Upper lobe of left lung (tissue), 6 donors: ENCODE data around the gene MIAT. TPM values are rescaled to one million over a fixed set of nuclear protein-coding genes. Genes with fewer than 3 reads are reported as not detected.

Experiments
- ATAC-seq, 2 donors: fragments of 200-7000 bp; cut with Tn5 transposase; one replicate each; pipeline ENCODE4 v1.9.1; 2022; ENCODE audit warnings: mild to moderate bottlenecking in 2 of 2, moderate library complexity in 2 of 2; ENCODE audit not compliant: low FRiP score in 2 of 2
- DNase-seq, 2 donors: peaks; one replicate each; pipeline ENCODE4 v3.0.0-alpha.2; 2019 to 2020
- H3K27ac ChIP-seq, 4 donors: fragments of 200-600 bp; sonication (generic); one replicate each; pipeline ENCODE4 v1.5.1; 2016 to 2019
- H3K27me3 ChIP-seq, 4 donors: fragments of 200-600 bp; sonication (generic); one replicate each; pipeline ENCODE4 v1.5.1; 2017 to 2019
- H3K36me3 ChIP-seq, 4 donors: fragments of 200-600 bp; sonication (generic); one replicate each; pipeline ENCODE4 v1.5.1; 2016 to 2019
- H3K4me1 ChIP-seq, 4 donors: fragments of 200-600 bp; sonication (generic); one replicate each; pipeline ENCODE4 v1.5.1; 2018 to 2019
- H3K4me3 ChIP-seq, 4 donors: fragments of 200-600 bp; sonication (generic); one replicate each; pipeline ENCODE4 v1.5.1; 2017 to 2019; ENCODE audit warnings: mild to moderate bottlenecking in 2 of 4, moderate library complexity in 1 of 4
- H3K9me3 ChIP-seq, 4 donors: fragments of 200-600 bp; sonication (generic); one replicate each; pipeline ENCODE4 v1.5.1; 2018 to 2019
- EP300 ChIP-seq, 4 donors: sonication (generic); formaldehyde crosslinking; IDR thresholded peaks; one replicate each; pipeline ENCODE4 v1.5.1; 2017; ENCODE audit warnings: antibody characterized with exemption in 4 of 4, control low read depth in 2 of 4
- POLR2A ChIP-seq, 4 donors: fragments of 450-650 bp; IDR thresholded peaks; one replicate each; pipeline ENCODE4 v1.5.1; 2016 to 2017; ENCODE audit warnings: antibody characterized with exemption in 4 of 4, mild to moderate bottlenecking in 2 of 4
- POLR2AphosphoS5 ChIP-seq, 2 donors: sonication (generic); formaldehyde crosslinking; IDR thresholded peaks; one replicate each; pipeline ENCODE4 v1.5.1; 2017; ENCODE audit warnings: antibody characterized with exemption in 2 of 2
- WGBS, 2 donors: methylation state at CpG; one replicate each; pipeline ENCODE4 v1.1.5; 2017 to 2018; 5-methylcytosine and 5-hydroxymethylcytosine counted together
- total RNA-seq, 6 donors: library from RNA; depleted of rRNA in 4 of 6; stranded (reverse); fragments of >200 nt in 4 of 6; gene quantifications; one replicate each; pipeline versions ENCODE4 v1.1.0 to v1.2.1, GENCODE V29; 2016 to 2021
- TF ChIP-seq, protein P1 (sequence below), 6 experiments: fragments of 450-650 bp in 4 of 6; fragments of 200-600 bp in 2 of 6; sonication (generic) in 2 of 6; IDR thresholded peaks; one replicate each; pipeline ENCODE4 v1.5.1; 2016 to 2019; ENCODE audit warnings: antibody characterized with exemption in 6 of 6
- donor health status: DM: no; HTN: no; CAD: no; lungs with moderate emphysema.
- donor health status: DM: no; HTN: yes; CAD: no; lungs with severe emphysema.

The MIAT gene
- total RNA-seq, 6 donors from 2014 or later = 3.0 to 24.1 (median 6.1) TPM

DNA sequence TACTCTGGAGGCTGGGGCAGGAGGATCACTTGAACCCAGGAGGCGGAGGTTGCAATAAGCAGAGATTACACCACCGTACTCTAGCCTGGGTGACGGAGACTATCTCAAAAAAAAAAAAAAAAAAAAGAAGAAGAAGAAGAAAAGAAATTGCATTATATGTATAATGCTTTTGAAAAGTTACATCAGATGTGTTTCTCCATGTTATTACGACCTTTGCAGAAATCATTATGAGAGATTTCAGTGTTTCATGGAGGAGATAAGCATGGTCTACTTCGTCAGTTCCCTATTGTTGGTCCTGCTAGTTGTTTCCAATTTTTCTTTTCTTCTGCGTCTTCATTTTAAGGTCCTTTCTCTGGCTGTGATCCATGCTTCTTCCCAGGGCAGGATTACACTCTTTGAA, 3.0 kb downstream of the MIAT start:
- peaks cover 3 to 17% (median 9%) of the 10 kb centered on the region in 4 donors for H3K27me3 ChIP-seq
- no peak overlapping the region for H3K27ac ChIP-seq
- no peak for ATAC-seq
- H3K4me1 ChIP-seq = peaks cover 26 to 29% (median 26%) of the 10 kb centered on the region in 4 donors
- no peak overlapping the region for H3K4me3 ChIP-seq
- WGBS, 2 donors = 77 to 80% methylated on average over 5 to 6 of the region's 6 CpGs
- no peaks in the 10 kb centered on the region for H3K9me3 ChIP-seq
- no peak for TF ChIP-seq EP300 (IDR thresholded peaks at IDR 0.05)
- TF ChIP-seq, protein P1, sequence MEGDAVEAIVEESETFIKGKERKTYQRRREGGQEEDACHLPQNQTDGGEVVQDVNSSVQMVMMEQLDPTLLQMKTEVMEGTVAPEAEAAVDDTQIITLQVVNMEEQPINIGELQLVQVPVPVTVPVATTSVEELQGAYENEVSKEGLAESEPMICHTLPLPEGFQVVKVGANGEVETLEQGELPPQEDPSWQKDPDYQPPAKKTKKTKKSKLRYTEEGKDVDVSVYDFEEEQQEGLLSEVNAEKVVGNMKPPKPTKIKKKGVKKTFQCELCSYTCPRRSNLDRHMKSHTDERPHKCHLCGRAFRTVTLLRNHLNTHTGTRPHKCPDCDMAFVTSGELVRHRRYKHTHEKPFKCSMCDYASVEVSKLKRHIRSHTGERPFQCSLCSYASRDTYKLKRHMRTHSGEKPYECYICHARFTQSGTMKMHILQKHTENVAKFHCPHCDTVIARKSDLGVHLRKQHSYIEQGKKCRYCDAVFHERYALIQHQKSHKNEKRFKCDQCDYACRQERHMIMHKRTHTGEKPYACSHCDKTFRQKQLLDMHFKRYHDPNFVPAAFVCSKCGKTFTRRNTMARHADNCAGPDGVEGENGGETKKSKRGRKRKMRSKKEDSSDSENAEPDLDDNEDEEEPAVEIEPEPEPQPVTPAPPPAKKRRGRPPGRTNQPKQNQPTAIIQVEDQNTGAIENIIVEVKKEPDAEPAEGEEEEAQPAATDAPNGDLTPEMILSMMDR (IDR thresholded peaks at IDR 0.05) = no peak
- no peak for TF ChIP-seq POLR2A (IDR thresholded peaks at IDR 0.05)
- no peaks in the 10 kb centered on the region for H3K36me3 ChIP-seq
- DNase-seq = no peak

DNA sequence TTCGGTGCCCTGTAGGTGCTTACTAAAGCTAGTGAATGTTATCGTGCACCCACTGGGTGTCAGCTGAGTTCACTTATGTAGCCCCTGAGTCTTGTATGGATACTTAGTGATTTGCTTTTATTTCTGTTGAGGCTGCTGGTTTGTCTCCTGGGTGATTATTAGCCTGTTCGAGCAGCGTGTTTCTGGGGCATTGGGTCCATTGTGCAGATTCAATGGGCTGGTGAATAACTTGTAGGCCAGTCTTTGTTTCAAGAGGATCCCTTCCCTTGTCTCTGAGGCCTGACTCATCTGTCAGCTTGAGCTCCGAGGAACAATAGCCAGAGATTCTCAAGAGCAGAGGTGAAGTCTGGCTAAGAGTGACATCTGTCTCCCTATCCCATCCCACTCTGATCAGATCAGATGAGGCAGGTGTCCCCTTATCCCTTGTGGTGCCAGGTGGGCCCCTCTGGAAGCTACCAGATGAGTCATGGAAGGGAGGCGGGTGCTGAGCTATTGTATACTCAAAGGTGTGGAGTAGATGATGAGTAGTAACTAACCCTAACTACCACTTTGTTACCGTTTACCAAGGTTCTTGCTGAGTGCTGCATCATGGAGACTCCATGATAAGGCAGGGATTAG, 3.7 kb downstream of the MIAT start:
- DNase-seq (no peak), ATAC-seq (no peak)
- no peaks in the 10 kb centered on the region for H3K9me3 ChIP-seq
- peaks cover 3 to 17% (median 9%) of the 10 kb centered on the region in 4 donors for H3K27me3 ChIP-seq
- H3K4me3 ChIP-seq = no peak overlapping the region
- 78 to 83% methylated on average over 6 to 7 of the region's 7 CpGs for WGBS, 2 donors
- H3K4me1 ChIP-seq = peaks cover 26 to 29% (median 27%) of the 10 kb centered on the region in 4 donors
- H3K36me3 ChIP-seq = no peaks in the 10 kb centered on the region
- H3K27ac ChIP-seq = no peak overlapping the region
- TF ChIP-seq POLR2AphosphoS5 (IDR thresholded peaks at IDR 0.05) (no peak), EP300 (IDR thresholded peaks at IDR 0.05) (no peak), POLR2A (IDR thresholded peaks at IDR 0.05) (no peak)
- TF ChIP-seq, protein P1 (IDR thresholded peaks at IDR 0.05) = no peak

DNA sequence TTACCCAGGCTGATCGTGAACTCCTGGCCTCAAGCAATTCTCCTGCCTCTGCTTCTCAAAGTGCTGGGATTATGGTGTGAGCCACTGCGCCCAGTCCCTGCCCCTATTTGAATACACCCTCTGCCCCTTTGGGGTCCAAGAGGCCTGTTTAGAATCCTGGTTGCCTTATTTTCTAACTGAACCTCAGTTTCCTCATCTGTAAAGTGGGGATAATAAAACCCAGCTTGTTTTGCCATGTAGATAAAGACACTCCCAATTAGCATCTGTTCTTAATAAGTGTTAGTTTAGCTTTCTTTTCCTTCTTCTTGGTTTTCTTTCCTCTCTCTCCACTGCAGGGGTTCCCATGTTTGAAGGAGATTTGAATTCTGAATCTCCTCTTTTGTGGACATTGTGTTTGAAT, 4.8 kb downstream of the MIAT start:
- Histone ChIP-seq H3K36me3 (no peaks in the 10 kb centered on the region), H3K27ac (no peak overlapping the region), H3K9me3 (no peaks in the 10 kb centered on the region), H3K4me1 (peaks cover 20 to 23% (median 22%) of the 10 kb centered on the region in 4 donors), H3K27me3 (peaks cover 3 to 14% (median 7%) of the 10 kb centered on the region in 4 donors), H3K4me3 (no peak overlapping the region)
- DNase-seq = no peak
- 91 to 95% methylated on average over 2 of the region's 2 CpGs for WGBS, 2 donors
- TF ChIP-seq POLR2A (IDR thresholded peaks at IDR 0.05) (no peak), POLR2AphosphoS5 (IDR thresholded peaks at IDR 0.05) (no peak), EP300 (IDR thresholded peaks at IDR 0.05) (no peak)
- TF ChIP-seq, protein P1 (IDR thresholded peaks at IDR 0.05) = no peak
- no peak for ATAC-seq

DNA sequence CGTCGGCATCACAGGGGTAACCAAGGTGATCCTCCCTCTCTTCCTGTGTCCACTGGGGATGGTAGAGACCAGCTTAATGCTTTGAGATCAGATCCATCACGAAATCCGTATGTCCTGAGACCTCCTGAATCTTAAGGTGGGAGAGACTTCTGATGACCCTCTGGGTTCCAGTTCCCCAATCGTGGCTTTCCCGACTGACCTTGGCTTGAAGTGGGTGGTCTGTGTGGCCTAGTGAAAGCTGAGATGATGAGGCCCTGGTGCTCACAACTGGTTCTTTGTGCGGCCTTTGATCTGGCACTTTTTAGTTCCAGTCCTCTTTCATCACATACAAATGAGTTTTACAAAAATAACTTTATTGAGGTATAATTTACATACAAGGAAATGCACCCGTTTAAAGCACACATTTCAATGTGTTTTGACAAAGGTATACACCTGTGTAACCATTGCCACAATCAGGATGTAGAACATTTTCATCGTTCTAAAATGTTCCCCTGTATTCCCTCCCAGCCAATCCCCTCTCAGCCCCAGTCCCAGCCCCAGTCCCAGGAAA, 6.1 kb downstream of the MIAT start:
- Histone ChIP-seq H3K36me3 (no peaks in the 10 kb centered on the region), H3K9me3 (no peaks in the 10 kb centered on the region), H3K27ac (no peak overlapping the region), H3K4me1 (peaks cover 9 to 11% (median 10%) of the 10 kb centered on the region in 4 donors), H3K4me3 (no peak overlapping the region), H3K27me3 (peaks cover 0 to 3% (median 1%) of the 10 kb centered on the region in 4 donors)
- ATAC-seq = no peak
- no peak for TF ChIP-seq POLR2AphosphoS5 (IDR thresholded peaks at IDR 0.05)
- no peak for TF ChIP-seq POLR2A (IDR thresholded peaks at IDR 0.05)
- TF ChIP-seq, protein P1 (IDR thresholded peaks at IDR 0.05) = no peak
- no peak for TF ChIP-seq EP300 (IDR thresholded peaks at IDR 0.05)
- no peak for DNase-seq
- WGBS, 2 donors = 78 to 85% methylated on average over 9 of the region's 9 CpGs

DNA sequence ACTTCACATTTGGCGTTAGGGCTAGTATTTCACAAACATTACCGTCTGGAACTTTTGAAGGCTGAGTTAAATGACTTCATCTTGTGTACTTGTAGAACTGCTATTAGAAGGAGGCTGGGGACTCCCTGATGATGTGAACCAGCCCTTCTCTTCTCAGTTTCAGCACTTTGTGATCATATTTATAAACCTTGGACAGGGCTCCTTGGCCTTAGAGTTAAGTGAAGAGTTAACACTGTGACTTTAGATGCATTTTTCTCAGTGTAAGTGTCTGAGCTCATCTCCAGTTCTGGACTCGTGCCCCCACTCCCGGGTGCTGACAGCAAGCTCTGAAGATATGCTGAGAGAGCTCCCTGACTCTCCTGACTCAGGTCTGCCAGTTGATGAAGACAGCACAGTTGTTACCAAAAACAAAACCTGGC, 8.4 kb downstream of the MIAT start:
- DNase-seq (no peak), ATAC-seq (no peak)
- Histone ChIP-seq H3K27me3 (no peaks in the 10 kb centered on the region), H3K4me3 (no peak overlapping the region), H3K36me3 (no peaks in the 10 kb centered on the region), H3K9me3 (no peaks in the 10 kb centered on the region), H3K4me1 (peaks cover 0 to 5% (median 2%) of the 10 kb centered on the region in 4 donors), H3K27ac (no peak overlapping the region)
- TF ChIP-seq POLR2A (IDR thresholded peaks at IDR 0.05) (no peak), EP300 (IDR thresholded peaks at IDR 0.05) (no peak), POLR2AphosphoS5 (IDR thresholded peaks at IDR 0.05) (no peak)
- TF ChIP-seq, protein P1 (IDR thresholded peaks at IDR 0.05) = no peak
- WGBS, 2 donors = 33 to 34% methylated on average over 4 of the region's 4 CpGs
